Activated CD8-positive, alpha-beta T cell treated with anti-CD3 and anti-CD28 coated beads, Interleukin-2, amount 10 ng/mL, durations not matched to agents 7 days and 5 days (primary cell): ENCODE results near the gene CNGB1. TPM values are rescaled to one million over a fixed set of nuclear protein-coding genes. Genes with fewer than 3 reads are reported as not detected.
"Not testable (repeated sequence)": the region's sequence is repeated elsewhere in the genome, so short reads cannot be mapped to it uniquely, and the experiment has no call there.

ENCODE experiments used
- ATAC-seq: fragments of 150-1000 bp; cut with Tn5 transposase; one replicate; pipeline ENCODE4 v1.10.0; 2021; ENCODE audit warnings: moderate library complexity
- CTCF ChIA-PET: fragments of 350-600 bp; sonication (Branson Sonifier 250); formaldehyde crosslinking; loops from one replicate; lab custom pipeline; 2021; ENCODE audit warnings: antibody characterized with exemption; lab: Charles Lee
- POLR2A ChIA-PET: fragments of 350-600 bp; sonication (Branson Sonifier 250); formaldehyde crosslinking; loops from one replicate; lab custom pipeline; 2021; ENCODE audit warnings: antibody characterized with exemption; lab: Charles Lee
- DNase-seq: peaks from one replicate; pipeline ENCODE4 v3.0.0-alpha.2; 2020
- H3K27ac Mint-ChIP-seq: one replicate; pipeline ENCODE4 v1.8.0; 2021; ENCODE audit warnings: mild to moderate bottlenecking, mixed read lengths
- H3K27me3 Mint-ChIP-seq: one replicate; pipeline ENCODE4 v1.8.0; 2021; ENCODE audit warnings: low read depth, mixed read lengths
- H3K36me3 Mint-ChIP-seq: one replicate; pipeline ENCODE4 v1.8.0; 2021; ENCODE audit warnings: low read depth, mixed read lengths
- H3K4me1 Mint-ChIP-seq: one replicate; pipeline ENCODE4 v1.8.0; 2021; ENCODE audit warnings: low read depth, mixed read lengths
- H3K4me3 Mint-ChIP-seq: one replicate; pipeline ENCODE4 v1.8.0; 2021; ENCODE audit warnings: mild to moderate bottlenecking, mixed read lengths
- H3K9me3 Mint-ChIP-seq: one replicate; pipeline ENCODE4 v1.8.0; 2022; ENCODE audit warnings: mixed read lengths; ENCODE audit not compliant: insufficient read depth
- total RNA-seq, 2 experiments: library from RNA; stranded (reverse); gene quantifications; one replicate each; pipeline ENCODE4 v1.2.3, GENCODE V29; 2021

The CNGB1 gene
- total RNA-seq, 2 experiments from 2014 or later, result not detected

GRCh38 chr16:57918444-57918843 is 52.5 kb downstream of the CNGB1 start:
- H3K36me3 Mint-ChIP-seq, result no peaks in the 10 kb centered on the region
- no peak overlapping the region for H3K27ac Mint-ChIP-seq
- H3K4me3 Mint-ChIP-seq, result no peak overlapping the region
- ATAC-seq (no peak), DNase-seq (no peak)
- no peaks in the 10 kb centered on the region for H3K9me3 Mint-ChIP-seq
- CTCF ChIA-PET, result no interaction called here
- H3K27me3 Mint-ChIP-seq, result peaks cover 2% of the 10 kb centered on the region
- POLR2A ChIA-PET, result no interaction called here
- H3K4me1 Mint-ChIP-seq, result no peaks in the 10 kb centered on the region

DNA sequence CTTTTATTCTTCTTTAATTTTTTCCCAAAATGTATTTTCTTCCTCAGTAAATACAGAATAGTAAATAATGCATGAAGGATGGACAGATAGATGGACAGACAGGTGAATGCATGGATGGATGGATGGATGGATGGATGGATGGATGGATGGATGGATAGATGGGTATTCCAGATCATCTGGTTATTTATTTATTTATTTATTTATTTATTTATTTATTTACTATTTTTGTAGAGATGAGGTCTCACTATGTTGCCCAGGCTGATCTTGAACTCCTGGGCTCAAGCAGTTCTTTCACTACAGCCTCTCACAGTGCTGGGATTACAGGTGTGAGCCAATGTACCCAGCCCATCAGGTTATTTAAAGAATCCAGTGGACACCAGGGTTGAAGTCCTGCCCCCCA is 53.0 kb downstream of the CNGB1 start:
- ATAC-seq, H3K36me3 Mint-ChIP-seq, H3K27me3 Mint-ChIP-seq, DNase-seq, H3K27ac Mint-ChIP-seq, H3K9me3 Mint-ChIP-seq, POLR2A ChIA-PET, H3K4me1 Mint-ChIP-seq, CTCF ChIA-PET, H3K4me3 Mint-ChIP-seq: not testable (repeated sequence)

DNA sequence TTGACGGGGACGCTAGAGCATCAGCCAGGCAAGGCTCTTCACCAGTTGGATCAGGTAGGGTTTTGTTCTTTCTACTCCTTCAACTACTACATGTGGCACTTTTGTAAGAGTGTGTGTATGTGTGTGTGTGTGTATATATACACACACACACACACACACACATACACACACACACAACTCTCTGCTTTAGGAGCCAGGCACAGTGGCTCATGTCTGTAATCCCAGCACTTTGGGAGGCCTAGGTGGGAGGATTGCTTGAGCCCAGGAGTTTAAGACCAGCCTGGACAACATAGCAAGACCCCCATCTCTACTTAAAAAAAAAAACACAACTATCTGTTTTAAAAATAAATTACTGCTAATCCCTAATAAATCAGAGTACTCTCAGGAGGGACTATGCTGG is 53.4 kb downstream of the CNGB1 start:
- H3K36me3 Mint-ChIP-seq, H3K4me3 Mint-ChIP-seq, H3K9me3 Mint-ChIP-seq, ATAC-seq, DNase-seq, H3K27me3 Mint-ChIP-seq, CTCF ChIA-PET, POLR2A ChIA-PET, H3K4me1 Mint-ChIP-seq, H3K27ac Mint-ChIP-seq: not testable (repeated sequence)

DNA sequence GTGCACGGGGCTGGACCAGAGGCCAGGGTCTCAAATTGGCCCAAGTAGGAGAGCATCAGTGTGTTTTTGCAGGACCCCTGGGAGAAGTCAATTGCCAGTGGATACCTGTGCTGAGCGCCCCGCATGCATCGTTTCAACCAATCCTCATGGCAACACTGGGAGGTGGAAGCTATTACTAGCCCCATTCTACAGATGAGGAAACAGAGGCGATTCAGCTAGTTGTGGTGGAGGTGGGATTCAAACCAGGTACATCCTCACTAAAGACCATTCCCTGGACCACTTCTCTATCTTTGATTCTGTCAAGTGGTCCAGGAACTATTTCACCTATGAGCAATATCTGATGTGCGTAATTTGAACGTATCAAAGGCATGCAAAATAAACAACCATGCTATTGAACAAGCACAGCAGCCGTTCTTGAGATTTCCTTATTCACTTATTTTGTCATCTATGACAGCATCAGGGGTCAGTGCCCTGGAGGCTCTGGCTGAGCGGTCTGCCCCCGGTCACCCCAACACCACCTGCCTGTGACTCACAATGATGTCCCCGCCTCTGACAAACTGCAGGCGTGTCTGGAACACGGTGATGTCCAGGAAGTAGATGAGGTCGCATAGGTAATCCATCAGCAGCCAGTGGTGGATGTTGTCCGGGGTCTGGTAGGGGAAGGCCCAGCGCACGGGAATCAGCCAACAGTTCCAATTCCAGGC is 54.0 kb downstream of the CNGB1 start:
- POLR2A ChIA-PET, result no interaction called here
- Mint-ChIP-seq H3K36me3 (no peaks in the 10 kb centered on the region), H3K4me3 (no peak overlapping the region), H3K9me3 (no peaks in the 10 kb centered on the region), H3K4me1 (no peaks in the 10 kb centered on the region), H3K27me3 (peaks cover 2% of the 10 kb centered on the region), H3K27ac (no peak overlapping the region)
- DNase-seq, result no peak
- CTCF ChIA-PET, result no interaction called here
- no peak for ATAC-seq

- Mint-ChIP-seq H3K36me3 (no peaks in the 10 kb centered on the region), H3K27ac (no peak overlapping the region), H3K27me3 (peaks cover 2% of the 10 kb centered on the region), H3K9me3 (no peaks in the 10 kb centered on the region), H3K4me3 (no peak overlapping the region), H3K4me1 (no peaks in the 10 kb centered on the region)
- DNase-seq (no peak), ATAC-seq (no peak)
- CTCF ChIA-PET, result no interaction called here
- POLR2A ChIA-PET, result interaction anchor here (0.6 kb wide), 1 partner anchor 192 kb away, joined by 3 read pairs; no protein-coding TSS in a partner anchor
Measured at GRCh38 chr16:57915811-57916488, 55.0 kb downstream of the CNGB1 start.

GRCh38 chr16:57915267-57915666 is 55.7 kb downstream of the CNGB1 start:
- Mint-ChIP-seq H3K36me3 (no peaks in the 10 kb centered on the region), H3K27me3 (peaks cover 2% of the 10 kb centered on the region)
- CTCF ChIA-PET, result no interaction called here

GRCh38 chr16:57914244-57915173 is 56.4 kb downstream of the CNGB1 start:
- Mint-ChIP-seq H3K9me3 (no peaks in the 10 kb centered on the region), H3K27me3 (peaks cover 2% of the 10 kb centered on the region), H3K36me3 (no peaks in the 10 kb centered on the region), H3K4me1 (no peaks in the 10 kb centered on the region), H3K4me3 (no peak overlapping the region), H3K27ac (no peak overlapping the region)
- POLR2A ChIA-PET, result no interaction called here
- DNase-seq (no peak), ATAC-seq (no peak)
- CTCF ChIA-PET, result no interaction called here

More at GRCh38 chr16:57915267-57915666, 55.7 kb downstream of the CNGB1 start:
- no peaks in the 10 kb centered on the region for H3K9me3 Mint-ChIP-seq
- no peak overlapping the region for H3K4me3 Mint-ChIP-seq
- H3K4me1 Mint-ChIP-seq, result no peaks in the 10 kb centered on the region
- no peak for DNase-seq
- no peak for ATAC-seq
- no peak overlapping the region for H3K27ac Mint-ChIP-seq
- POLR2A ChIA-PET, result no interaction called here

GRCh38 chr16:57912529-57913260 is 58.2 kb downstream of the CNGB1 start:
- H3K27me3 Mint-ChIP-seq, result peaks cover 2% of the 10 kb centered on the region
- ChIA-PET POLR2A (no interaction called here), CTCF (no interaction called here)
- no peaks in the 10 kb centered on the region for H3K36me3 Mint-ChIP-seq
- H3K4me1 Mint-ChIP-seq, result no peaks in the 10 kb centered on the region
- DNase-seq (no peak), ATAC-seq (no peak)
- no peak overlapping the region for H3K27ac Mint-ChIP-seq
- no peaks in the 10 kb centered on the region for H3K9me3 Mint-ChIP-seq
- no peak overlapping the region for H3K4me3 Mint-ChIP-seq

DNA sequence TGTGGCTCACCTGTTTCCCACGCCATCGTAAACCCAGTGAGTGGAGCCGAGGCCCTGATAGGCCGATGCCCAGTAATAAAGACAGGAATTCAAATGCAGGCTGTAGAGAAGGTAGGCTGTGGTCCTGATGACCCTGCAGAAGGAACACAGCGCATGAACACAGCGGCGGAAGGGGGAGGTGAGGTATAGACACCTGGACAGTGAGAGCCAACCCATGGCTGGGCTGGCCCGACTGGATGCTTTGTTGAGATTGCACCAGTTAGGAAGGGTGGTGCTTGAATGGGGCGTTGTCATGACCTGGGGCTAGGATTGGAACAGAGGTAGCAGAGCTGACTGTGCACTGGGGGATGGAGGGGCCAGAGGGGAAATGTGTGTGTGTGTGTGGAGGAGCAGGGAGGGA is 59.2 kb downstream of the CNGB1 start:
- ChIA-PET CTCF (no interaction called here), POLR2A (no interaction called here)
- Mint-ChIP-seq H3K27ac (no peak overlapping the region), H3K27me3 (peaks cover 4% of the 10 kb centered on the region), H3K4me1 (no peaks in the 10 kb centered on the region), H3K9me3 (no peaks in the 10 kb centered on the region), H3K4me3 (no peak overlapping the region), H3K36me3 (no peaks in the 10 kb centered on the region)
- no peak for ATAC-seq
- no peak for DNase-seq

DNA sequence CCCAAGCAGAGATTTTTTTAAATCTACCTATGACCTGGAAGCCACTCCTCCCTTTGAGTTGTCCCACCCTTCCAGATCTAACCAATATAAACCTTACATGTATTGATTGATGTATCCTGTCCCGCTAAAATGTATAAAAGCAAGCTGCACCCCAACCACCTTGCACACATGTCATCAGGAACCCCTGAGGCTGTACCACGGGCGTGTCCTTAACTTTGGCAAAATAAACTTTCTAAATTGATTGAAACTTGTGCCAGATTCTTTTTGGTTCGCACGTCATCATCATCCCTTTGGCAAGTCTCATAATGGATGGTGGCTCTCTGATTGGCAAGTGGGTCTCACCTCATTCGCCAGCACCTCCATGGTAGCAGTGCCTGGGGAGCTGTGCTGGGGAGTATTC is 60.2 kb downstream of the CNGB1 start:
- Mint-ChIP-seq H3K27me3 (peaks cover 4% of the 10 kb centered on the region), H3K4me1 (peaks cover 6% of the 10 kb centered on the region), H3K36me3 (no peaks in the 10 kb centered on the region), H3K9me3 (no peaks in the 10 kb centered on the region), H3K4me3 (no peak overlapping the region), H3K27ac (no peak overlapping the region)
- DNase-seq (no peak), ATAC-seq (no peak)
- POLR2A ChIA-PET, result no interaction called here
- CTCF ChIA-PET, result no interaction called here

- H3K9me3 Mint-ChIP-seq, result no peaks in the 10 kb centered on the region
Measured at GRCh38 chr16:57908409-57908987, 62.4 kb downstream of the CNGB1 start.

More at GRCh38 chr16:57908409-57908987, 62.4 kb downstream of the CNGB1 start:
- Mint-ChIP-seq H3K4me3 (no peak overlapping the region), H3K36me3 (no peaks in the 10 kb centered on the region), H3K27me3 (peaks cover 2% of the 10 kb centered on the region), H3K27ac (no peak overlapping the region), H3K4me1 (peaks cover 6% of the 10 kb centered on the region)
- ATAC-seq, result no peak
- DNase-seq, result no peak
- CTCF ChIA-PET, result no interaction called here
- POLR2A ChIA-PET, result no interaction called here
